Measurements from ENCODE around the gene PDE12. TPM values are rescaled to one million over a fixed set of nuclear protein-coding genes. Genes with fewer than 3 reads are reported as not detected.
A peak's percentile ranks its signal among the peaks of the same experiment; 100 is the strongest.

Gene PDE12
- total RNA-seq, 1 experiment from 2014 or later: 23.0 TPM

DNA sequence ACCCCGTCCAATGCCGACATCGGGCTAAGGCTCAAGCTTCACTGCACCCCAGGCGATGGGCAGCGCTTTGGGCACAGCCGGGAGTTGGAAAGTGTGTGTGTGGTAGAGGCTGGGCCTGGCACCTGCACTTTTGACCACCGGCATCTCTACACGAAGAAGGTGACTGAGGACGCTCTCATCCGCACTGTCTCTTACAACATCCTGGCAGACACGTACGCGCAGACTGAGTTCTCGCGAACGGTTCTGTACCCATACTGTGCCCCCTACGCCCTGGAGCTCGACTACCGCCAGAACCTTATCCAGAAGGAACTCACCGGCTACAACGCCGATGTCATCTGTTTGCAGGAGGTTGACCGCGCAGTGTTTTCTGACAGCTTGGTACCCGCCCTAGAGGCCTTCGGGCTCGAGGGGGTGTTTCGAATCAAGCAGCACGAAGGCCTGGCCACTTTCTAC is 1.0 kb downstream of the PDE12 start:
- Mint-ChIP-seq H3K27me3 (ENCODE audit: insufficient read depth, unreplicated experiment) (no peaks in the 10 kb centered on the region), H3K9me3 (ENCODE audit: unreplicated experiment) (no peaks in the 10 kb centered on the region), H3K4me1 (ENCODE audit: insufficient read depth, unreplicated experiment) (peaks cover 12% of the 10 kb centered on the region), H3K4me3 (ENCODE audit: unreplicated experiment) (peak overlapping the region; percentile 63), H3K27ac (ENCODE audit: low read depth, unreplicated experiment) (peak overlapping the region; percentile 96), H3K36me3 (ENCODE audit: insufficient read depth, unreplicated experiment) (peaks cover 45% of the 10 kb centered on the region)
- ChIA-PET POLR2A (interaction anchor here (0.5 to 8.3 kb wide), 14 partner anchors 9 to 554 kb away, joined by 3 to 153 read pairs (median 7); partner anchors contain the start of genes APPL1, ARF4, DNAH12 and SPATA12), CTCF (interaction anchor here (0.6 to 1.0 kb wide), 3 partner anchors 37 to 755 kb away, joined by 3 to 5 read pairs (median 3); no protein-coding TSS in a partner anchor)
- no TSS peak for BruUV-seq (replicated peaks)
- intact Hi-C loops (cut with micrococcal nuclease): loop anchor here (2.0 to 5.0 kb wide), 2 partner anchors 40 to 160 kb away; partner anchors contain the start of gene ARF4
- TF ChIP-seq CTCF (IDR thresholded peaks at IDR 0.05; ENCODE audit: unreplicated experiment): no peak
- DNase-seq (ENCODE audit: unreplicated experiment): peak; percentile 48

DNA sequence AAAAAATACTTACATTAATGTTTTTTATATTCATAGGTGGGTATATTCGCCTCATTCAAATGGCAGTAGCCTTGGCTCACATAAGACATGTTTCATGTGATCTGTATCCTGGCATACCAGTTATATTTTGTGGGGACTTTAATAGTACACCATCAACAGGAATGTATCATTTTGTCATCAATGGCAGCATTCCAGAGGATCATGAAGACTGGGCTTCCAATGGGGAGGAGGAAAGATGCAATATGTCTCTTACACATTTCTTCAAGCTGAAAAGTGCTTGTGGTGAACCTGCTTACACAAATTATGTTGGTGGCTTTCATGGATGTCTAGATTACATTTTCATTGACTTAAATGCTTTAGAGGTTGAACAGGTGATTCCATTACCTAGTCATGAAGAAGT is 3.5 kb downstream of the PDE12 start:
- BruUV-seq (replicated peaks): TSS peak; percentile 1
- H3K4me3 Mint-ChIP-seq (ENCODE audit: unreplicated experiment): peak overlapping the region; percentile 25
- CTCF ChIA-PET: interaction anchor here (0.6 kb wide), 1 partner anchor 37 kb away, joined by 3 read pairs; no protein-coding TSS in a partner anchor

GRCh38 chr3:57569859-57570450 is 13.9 kb downstream of the PDE12 start:
- CTCF ChIA-PET: interaction anchor here (0.6 kb wide), 2 partner anchors 308 to 564 kb away, joined by 3 read pairs; no protein-coding TSS in a partner anchor
- POLR2A ChIA-PET: interaction anchor here (0.8 to 1.0 kb wide), 2 partner anchors 12 to 14 kb away, joined by 3 to 5 read pairs; partner anchors contain the start of gene PDE12
- Mint-ChIP-seq H3K36me3 (ENCODE audit: insufficient read depth, unreplicated experiment) (peaks cover 87% of the 10 kb centered on the region), H3K27me3 (ENCODE audit: insufficient read depth, unreplicated experiment) (no peaks in the 10 kb centered on the region), H3K4me3 (ENCODE audit: unreplicated experiment) (no peak overlapping the region), H3K4me1 (ENCODE audit: insufficient read depth, unreplicated experiment) (no peaks in the 10 kb centered on the region), H3K9me3 (ENCODE audit: unreplicated experiment) (no peaks in the 10 kb centered on the region), H3K27ac (ENCODE audit: low read depth, unreplicated experiment) (no peak overlapping the region)
- intact Hi-C loops (cut with micrococcal nuclease): no loop called here
- DNase-seq (ENCODE audit: unreplicated experiment): no peak
- TF ChIP-seq CTCF (IDR thresholded peaks at IDR 0.05; ENCODE audit: unreplicated experiment): no peak
- BruUV-seq (replicated peaks): no TSS peak

More for the DNA sequence above, 3.5 kb downstream of the PDE12 start:
- intact Hi-C loops (cut with micrococcal nuclease): loop anchor here (5.0 kb wide), 1 partner anchor 38 kb away; the partner anchor contains the start of gene ARF4
- peaks cover 12% of the 10 kb centered on the region for H3K4me1 Mint-ChIP-seq (ENCODE audit: insufficient read depth, unreplicated experiment)
- peaks cover 54% of the 10 kb centered on the region for H3K36me3 Mint-ChIP-seq (ENCODE audit: insufficient read depth, unreplicated experiment)
- POLR2A ChIA-PET: interaction anchor here (2.1 to 8.3 kb wide), 2 partner anchors 19 to 37 kb away, joined by 12 to 153 read pairs; partner anchors contain the start of gene ARF4
- TF ChIP-seq CTCF (IDR thresholded peaks at IDR 0.05; ENCODE audit: unreplicated experiment): no peak
- peak; percentile 40 for DNase-seq (ENCODE audit: unreplicated experiment)
- H3K9me3 Mint-ChIP-seq (ENCODE audit: unreplicated experiment): no peaks in the 10 kb centered on the region
- no peak overlapping the region for H3K27ac Mint-ChIP-seq (ENCODE audit: low read depth, unreplicated experiment)
- H3K27me3 Mint-ChIP-seq (ENCODE audit: insufficient read depth, unreplicated experiment): no peaks in the 10 kb centered on the region

DNA sequence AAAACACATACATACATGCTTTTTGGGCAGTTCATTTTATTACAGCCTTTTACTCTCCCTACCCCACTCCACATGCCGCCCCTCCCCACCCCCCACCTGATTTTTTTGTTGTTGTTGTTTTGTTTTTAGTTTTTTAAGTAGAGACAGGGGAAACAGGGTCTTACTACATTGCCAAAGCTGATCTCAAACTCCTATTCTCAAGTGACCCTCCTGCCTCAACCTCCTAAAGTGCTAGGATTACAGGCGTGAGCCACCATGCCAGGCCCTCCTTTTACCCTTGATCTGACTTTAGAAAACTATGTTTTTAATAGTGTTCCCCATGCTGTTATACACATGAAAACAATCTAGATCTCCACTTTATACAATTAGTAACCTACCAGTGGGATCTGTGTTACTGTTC is 14.8 kb downstream of the PDE12 start:
- no peak overlapping the region for H3K4me3 Mint-ChIP-seq (ENCODE audit: unreplicated experiment)
- DNase-seq (ENCODE audit: unreplicated experiment): no peak
- H3K27me3 Mint-ChIP-seq (ENCODE audit: insufficient read depth, unreplicated experiment): no peaks in the 10 kb centered on the region
- CTCF ChIA-PET: no interaction called here
- no peaks in the 10 kb centered on the region for H3K9me3 Mint-ChIP-seq (ENCODE audit: unreplicated experiment)
- H3K27ac Mint-ChIP-seq (ENCODE audit: low read depth, unreplicated experiment): peak overlapping the region; percentile 6
- H3K4me1 Mint-ChIP-seq (ENCODE audit: insufficient read depth, unreplicated experiment): peaks cover under 1% of the 10 kb centered on the region
- TF ChIP-seq CTCF (IDR thresholded peaks at IDR 0.05; ENCODE audit: unreplicated experiment): no peak
- POLR2A ChIA-PET: interaction anchor here (0.8 to 2.0 kb wide), 4 partner anchors 13 to 27 kb away, joined by 3 to 7 read pairs (median 6); partner anchors contain the start of genes ARF4 and PDE12
- BruUV-seq (replicated peaks): no TSS peak
- intact Hi-C loops (cut with micrococcal nuclease): no loop called here
- H3K36me3 Mint-ChIP-seq (ENCODE audit: insufficient read depth, unreplicated experiment): peaks cover 89% of the 10 kb centered on the region

All from MCF 10A (cell line).